Stimulated activated naive CD8-positive, alpha-beta T cell treated with anti-CD3 and anti-CD28 coated beads, Interleukin-15, amount 100 ng/mL, for 72 hours (primary cell): ENCODE results near the gene B4GAT1.
"Not testable (repeated sequence)": the region's sequence is repeated elsewhere in the genome, so short reads cannot be mapped to it uniquely, and the experiment has no call there.

Source experiments
- ATAC-seq: fragments of 150-1000 bp; cut with Tn5 transposase; 2 replicates; pipeline ENCODE4 v1.10.0; 2021; ENCODE audit warnings: mild to moderate bottlenecking, moderate library complexity
- DNase-seq, 2 donors: peaks; one replicate each; pipeline ENCODE4 v3.0.0; 2021 to 2022
- H3K27ac Mint-ChIP-seq, 2 donors: one replicate each; pipeline ENCODE4 v1.8.0; 2022; ENCODE audit warnings: mild to moderate bottlenecking in 2 of 2, mixed read lengths in 2 of 2, moderate library complexity in 2 of 2
- H3K27me3 Mint-ChIP-seq: one replicate; pipeline ENCODE4 v1.8.0; 2022; ENCODE audit warnings: mixed read lengths
- H3K4me1 Mint-ChIP-seq: one replicate; pipeline ENCODE4 v1.8.0; 2022; ENCODE audit warnings: mild to moderate bottlenecking, mixed read lengths
- H3K4me3 Mint-ChIP-seq, 2 donors: one replicate each; pipeline ENCODE4 v1.8.0; 2022; ENCODE audit warnings: mild to moderate bottlenecking in 2 of 2, mixed read lengths in 2 of 2, moderate library complexity in 1 of 2
- H3K9me3 Mint-ChIP-seq, 2 donors: one replicate each; pipeline ENCODE4 v1.8.0; 2022; ENCODE audit warnings: mixed read lengths in 2 of 2

Gene B4GAT1

DNA sequence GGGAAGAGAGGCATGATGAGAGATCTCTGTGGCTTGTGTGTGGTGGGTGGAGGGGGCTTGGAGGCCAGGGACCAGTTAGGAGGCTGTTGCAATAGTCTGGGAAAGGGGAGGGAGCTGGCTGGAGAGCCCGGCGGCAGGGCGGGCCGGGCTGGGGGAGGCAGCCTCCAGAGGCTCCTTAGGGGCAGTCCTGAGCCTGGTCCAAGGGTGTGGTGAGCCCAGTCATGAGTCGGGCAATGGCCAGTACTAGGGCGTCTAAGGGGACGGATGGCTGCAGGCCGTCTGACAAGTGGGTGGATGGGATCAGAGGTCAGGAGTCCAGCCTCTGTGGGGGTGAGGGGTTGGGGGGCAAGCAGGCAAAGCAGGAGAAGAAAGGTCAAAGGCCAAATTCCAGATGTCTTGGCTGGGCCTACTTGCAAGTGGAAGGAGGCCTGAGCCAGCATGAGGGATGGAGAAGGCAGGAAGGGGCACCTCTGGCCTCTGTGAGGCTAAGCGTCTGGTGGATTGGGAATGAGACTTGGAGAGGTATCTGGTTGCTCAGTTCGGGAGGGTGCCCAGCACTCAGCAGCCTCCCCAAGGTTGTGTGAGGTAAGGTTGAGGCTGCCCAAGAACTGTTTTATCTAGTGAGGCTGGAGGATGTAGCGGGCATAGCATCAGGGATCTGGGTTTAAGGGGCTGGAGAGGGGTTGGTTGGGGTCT lies 24.5 kb downstream of the B4GAT1 start:
- Mint-ChIP-seq H3K4me1 (peaks cover 79% of the 10 kb centered on the region), H3K27ac (peak overlapping the region in 1 of 2 donors; percentile 82), H3K27me3 (no peaks in the 10 kb centered on the region), H3K4me3 (no peak overlapping the region), H3K9me3 (peaks cover 6 to 10% of the 10 kb centered on the region in 2 donors)
- DNase-seq (no peak), ATAC-seq (no peak)

DNA sequence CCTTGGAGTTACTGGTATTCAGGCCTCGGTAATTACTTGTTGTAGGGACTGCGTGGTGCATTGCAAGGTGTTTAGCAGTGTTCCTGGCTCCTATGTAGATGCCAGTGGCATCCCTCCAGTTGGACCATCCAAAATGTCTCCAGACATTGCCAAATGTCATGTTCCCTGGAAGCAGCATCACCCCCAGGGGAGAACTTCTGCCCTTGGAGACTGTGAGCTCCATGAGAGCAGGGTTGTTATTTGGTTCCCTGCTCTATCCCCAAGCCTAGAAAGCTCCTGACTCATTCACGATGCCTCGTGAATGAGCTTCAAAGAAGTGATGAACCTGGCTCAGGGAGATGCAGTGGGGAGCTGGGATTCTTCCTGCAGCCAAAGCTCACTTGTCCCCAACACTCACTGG lies 25.8 kb downstream of the B4GAT1 start:
- peaks cover 75% of the 10 kb centered on the region for H3K4me1 Mint-ChIP-seq
- H3K27me3 Mint-ChIP-seq, result no peaks in the 10 kb centered on the region
- peaks cover 6 to 10% of the 10 kb centered on the region in 2 donors for H3K9me3 Mint-ChIP-seq
- DNase-seq (no peak), ATAC-seq (no peak)
- no peak overlapping the region for H3K4me3 Mint-ChIP-seq
- no peak overlapping the region for H3K27ac Mint-ChIP-seq

- ATAC-seq, H3K27ac Mint-ChIP-seq, H3K27me3 Mint-ChIP-seq, DNase-seq, H3K4me3 Mint-ChIP-seq: not testable (repeated sequence)
- Mint-ChIP-seq H3K4me1 (peaks cover 73% of the 10 kb centered on the region), H3K9me3 (peaks cover 6 to 10% of the 10 kb centered on the region in 2 donors)
Observed at GRCh38 chr11:66320748-66321147, 26.7 kb downstream of the B4GAT1 start.

DNA sequence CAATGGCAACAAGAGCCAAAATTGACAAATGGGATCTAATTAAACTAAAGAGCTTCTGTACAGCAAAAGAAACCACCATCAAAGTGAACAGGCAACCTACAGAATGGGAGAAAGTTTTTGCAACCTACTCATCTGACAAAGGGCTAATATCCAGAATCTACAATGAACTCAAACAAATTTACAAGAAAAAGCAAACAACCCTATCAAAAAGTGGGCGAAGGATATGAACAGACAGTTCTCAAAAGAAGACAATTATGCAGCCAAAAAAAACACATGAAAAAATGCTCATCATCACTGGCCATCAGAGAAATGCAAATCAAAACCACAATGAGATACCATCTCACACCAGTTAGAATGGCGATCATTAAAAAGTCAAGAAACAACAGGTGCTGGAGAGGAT lies 27.1 kb downstream of the B4GAT1 start:
- peaks cover 73% of the 10 kb centered on the region for H3K4me1 Mint-ChIP-seq
- ATAC-seq, DNase-seq, H3K27me3 Mint-ChIP-seq, H3K4me3 Mint-ChIP-seq, H3K27ac Mint-ChIP-seq: not testable (repeated sequence)
- H3K9me3 Mint-ChIP-seq, result peaks cover 6 to 10% of the 10 kb centered on the region in 2 donors

DNA sequence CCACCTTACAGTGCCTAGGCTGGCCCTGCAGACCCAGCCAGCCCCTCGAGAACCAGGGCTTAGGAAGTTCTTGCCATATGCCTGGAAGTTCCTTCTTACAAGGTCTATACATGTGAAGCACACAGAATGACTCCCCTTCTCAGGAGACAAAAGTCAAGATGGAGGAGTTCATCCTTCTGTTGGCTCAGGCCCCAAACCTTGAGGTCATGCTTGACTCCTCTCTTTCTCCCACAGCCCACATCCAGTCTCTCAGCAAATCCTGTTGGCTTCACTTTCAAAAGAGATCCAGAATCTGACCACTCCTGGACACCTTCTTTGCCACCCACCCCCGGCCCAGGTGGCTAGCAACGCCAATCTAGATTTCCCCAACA lies 28.8 kb downstream of the B4GAT1 start:
- H3K9me3 Mint-ChIP-seq, result peaks cover 3 to 10% of the 10 kb centered on the region in 2 donors
- H3K4me1 Mint-ChIP-seq, result peaks cover 74% of the 10 kb centered on the region
- no peaks in the 10 kb centered on the region for H3K27me3 Mint-ChIP-seq
- H3K4me3 Mint-ChIP-seq, result peak overlapping the region; percentile 91 to 95
- DNase-seq (no peak), ATAC-seq (no peak)
- H3K27ac Mint-ChIP-seq, result peak overlapping the region in 1 of 2 donors; percentile 98

DNA sequence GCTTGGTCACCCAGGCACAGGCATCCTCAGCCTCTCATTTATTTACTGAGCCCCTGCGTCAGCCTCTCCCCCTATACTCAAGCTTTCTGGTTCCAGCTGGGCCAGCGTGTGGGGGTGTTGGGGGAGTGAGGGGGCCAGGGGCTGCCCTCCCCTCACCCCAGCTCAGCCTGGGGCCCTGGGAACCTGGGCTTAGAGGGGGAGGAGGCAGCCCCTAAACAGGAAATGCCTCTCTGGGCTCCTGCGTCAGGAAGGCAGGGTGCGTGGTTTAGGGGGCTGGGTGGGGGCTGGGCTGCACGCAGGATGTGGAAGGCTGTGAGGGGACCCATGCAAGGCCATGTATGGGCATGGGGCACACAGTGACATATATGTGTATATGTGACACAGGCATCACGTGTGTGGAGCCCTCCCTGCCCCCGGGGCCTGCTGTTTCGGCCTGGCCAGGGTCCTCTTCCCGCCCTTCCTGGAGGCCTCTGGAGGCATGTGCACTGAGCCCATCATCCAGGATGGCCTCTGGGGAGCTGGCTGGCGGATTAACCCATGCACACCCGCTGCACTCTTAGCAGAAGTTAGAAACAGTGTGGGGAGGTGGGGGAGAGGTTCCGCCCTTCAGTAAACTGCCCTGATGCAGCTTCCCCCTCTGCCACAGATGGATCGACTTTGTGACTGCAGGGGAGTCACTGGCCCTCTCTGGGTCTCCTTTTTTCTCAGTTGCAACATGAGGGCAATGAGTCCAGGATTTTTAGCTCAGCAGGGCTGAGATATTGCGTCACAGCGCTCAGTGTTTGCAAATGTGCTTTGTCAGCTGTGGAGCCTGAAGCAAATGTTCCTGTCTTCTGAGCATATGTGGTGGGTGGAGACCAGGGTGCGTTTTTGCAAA lies 29.5 kb downstream of the B4GAT1 start:
- ATAC-seq (peak; percentile 83), DNase-seq (peak; percentile 66 to 79)
- Mint-ChIP-seq H3K9me3 (peaks cover 0 to 10% of the 10 kb centered on the region in 2 donors), H3K4me1 (peaks cover 79% of the 10 kb centered on the region), H3K27me3 (no peaks in the 10 kb centered on the region), H3K27ac (peak overlapping the region; percentile 96 to 98), H3K4me3 (peak overlapping the region; percentile 91 to 95)

GRCh38 chr11:66317322-66317722 lies 30.1 kb downstream of the B4GAT1 start:
- Mint-ChIP-seq H3K27ac (peak overlapping the region; percentile 95 to 98), H3K27me3 (no peaks in the 10 kb centered on the region), H3K9me3 (peaks cover 0 to 10% of the 10 kb centered on the region in 2 donors), H3K4me1 (peaks cover 75% of the 10 kb centered on the region), H3K4me3 (peak overlapping the region; percentile 91 to 95)
- DNase-seq, result peak; percentile 70 to 73
- peak; percentile 37 for ATAC-seq

- Mint-ChIP-seq H3K27ac (peak within 1 kb of the TSS; percentile 95 to 98), H3K27me3 (no peaks in the 10 kb centered on the region), H3K4me3 (peak within 1 kb of the TSS; percentile 91 to 95), H3K9me3 (peaks cover 0 to 10% of the 10 kb centered on the region in 2 donors), H3K4me1 (peaks cover 71% of the 10 kb centered on the region)
- peak in 1 of 2 donors; percentile 45 for DNase-seq
- ATAC-seq, result no peak
Observed at GRCh38 chr11:66316849-66317251, 30.6 kb downstream of the B4GAT1 start, which contains the start of gene CD248. Gene CD248, minus strand, starts transcription at chr11:66317044. Its CDS starts 17 bp downstream, at chr11:66317027.

- Mint-ChIP-seq H3K4me1 (peaks cover 73% of the 10 kb centered on the region), H3K27ac (peak overlapping the region in 1 of 2 donors; percentile 19), H3K4me3 (peak overlapping the region; percentile 91 to 95), H3K9me3 (peaks cover 0 to 10% of the 10 kb centered on the region in 2 donors), H3K27me3 (no peaks in the 10 kb centered on the region)
- DNase-seq (peak; percentile 68 to 71), ATAC-seq (no peak)
Observed at GRCh38 chr11:66315921-66316811, 31.3 kb downstream of the B4GAT1 start.

- Mint-ChIP-seq H3K4me1 (peaks cover 73% of the 10 kb centered on the region), H3K4me3 (peak overlapping the region; percentile 91 to 95), H3K9me3 (peaks cover 0 to 10% of the 10 kb centered on the region in 2 donors), H3K27me3 (no peaks in the 10 kb centered on the region), H3K27ac (peak overlapping the region; percentile 44 to 92)
- ATAC-seq (no peak), DNase-seq (no peak)
Observed at GRCh38 chr11:66315498-66315885, 31.9 kb downstream of the B4GAT1 start.

GRCh38 chr11:66314561-66315497 lies 32.6 kb downstream of the B4GAT1 start:
- no peak for ATAC-seq
- no peak for DNase-seq
- H3K27ac Mint-ChIP-seq, result peak overlapping the region; percentile 92 to 95
- peak overlapping the region; percentile 91 to 95 for H3K4me3 Mint-ChIP-seq
- H3K27me3 Mint-ChIP-seq, result no peaks in the 10 kb centered on the region
- H3K4me1 Mint-ChIP-seq, result peaks cover 69% of the 10 kb centered on the region
- peaks cover 0 to 7% of the 10 kb centered on the region in 2 donors for H3K9me3 Mint-ChIP-seq

- no peak for DNase-seq
- H3K4me1 Mint-ChIP-seq, result peaks cover 62% of the 10 kb centered on the region
- ATAC-seq, result no peak
- peaks cover 0 to 2% of the 10 kb centered on the region in 2 donors for H3K9me3 Mint-ChIP-seq
- H3K27ac Mint-ChIP-seq, result peak overlapping the region in 1 of 2 donors; percentile 95
- no peaks in the 10 kb centered on the region for H3K27me3 Mint-ChIP-seq
- H3K4me3 Mint-ChIP-seq, result peak overlapping the region; percentile 91 to 95
Observed at GRCh38 chr11:66314186-66314501, 33.3 kb downstream of the B4GAT1 start.

DNA sequence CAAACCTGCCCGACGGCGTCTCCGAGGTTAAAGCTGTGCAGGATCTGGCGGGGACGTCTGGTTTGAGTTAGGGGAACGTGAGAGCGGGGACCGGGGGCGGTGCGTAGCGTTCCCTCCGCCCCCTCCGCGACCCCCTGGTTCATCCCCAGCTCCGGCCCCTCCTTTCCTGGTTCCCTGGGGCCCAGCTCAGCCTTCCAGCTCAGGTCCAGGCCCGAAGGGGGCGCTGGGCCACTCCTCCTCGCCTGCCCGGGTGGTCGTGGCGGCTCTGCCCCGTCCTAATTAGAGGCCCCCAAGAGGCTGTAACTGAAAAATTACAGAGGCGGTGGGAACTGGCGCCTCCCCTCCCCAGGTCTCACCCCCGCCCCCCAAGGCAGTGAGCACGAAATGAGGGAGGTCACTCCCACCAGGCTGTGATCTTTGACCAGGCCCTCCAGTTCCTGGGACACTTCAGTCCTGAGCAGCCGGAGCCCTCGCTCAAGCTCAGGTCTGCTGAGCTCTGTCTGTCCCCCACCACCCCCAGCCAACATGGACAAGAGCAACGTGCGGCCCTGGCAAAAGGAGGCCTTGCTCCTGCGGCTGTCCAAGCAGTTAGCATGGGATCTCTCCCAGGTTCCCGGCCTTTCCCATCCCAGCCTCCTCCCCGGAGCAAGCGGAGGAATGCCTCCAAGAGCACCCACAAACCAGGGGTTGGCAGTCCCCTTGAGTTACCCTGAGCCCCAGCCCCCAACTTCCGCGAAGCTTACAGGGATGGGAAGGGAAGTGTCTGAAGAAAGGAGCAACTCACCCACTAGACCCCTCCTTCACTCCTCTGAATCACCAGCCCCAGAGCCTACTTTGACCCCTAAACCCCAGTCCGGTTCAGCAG lies 33.9 kb downstream of the B4GAT1 start:
- H3K4me1 Mint-ChIP-seq, result peaks cover 56% of the 10 kb centered on the region
- H3K27me3 Mint-ChIP-seq, result no peaks in the 10 kb centered on the region
- ATAC-seq (no peak), DNase-seq (no peak)
- peak overlapping the region; percentile 65 to 95 for H3K27ac Mint-ChIP-seq
- H3K4me3 Mint-ChIP-seq, result peak overlapping the region; percentile 91 to 95
- no peaks in the 10 kb centered on the region for H3K9me3 Mint-ChIP-seq
